Spleen (tissue), 11 donors: ENCODE results near the gene TSR2. TPM values are rescaled to one million over a fixed set of nuclear protein-coding genes. Genes with fewer than 3 reads are reported as not detected.

ENCODE experiments used
- DNase-seq: peaks from one replicate; pipeline ENCODE4 v3.0.0-alpha.2; 2020
- H3K27ac ChIP-seq, 8 donors: fragments of 200-600 bp; sonication (generic) in 7 of 8; 1 replicate in 4 of 8; 2 replicates in 4 of 8; pipeline versions ENCODE4 v1.5.0 to v1.8.0; 2016 to 2021; ENCODE audit warnings: inconsistent platforms in 4 of 8, mild to moderate bottlenecking in 4 of 8, moderate library complexity in 1 of 8
- H3K27me3 ChIP-seq, 7 donors: fragments of 200-600 bp; sonication (generic) in 6 of 7; replicated peaks in 1 of 7; 1 replicate in 4 of 7; 2 replicates in 3 of 7; pipeline versions ENCODE4 v1.5.0 to v1.8.0; 2016 to 2021; ENCODE audit warnings: inconsistent platforms in 3 of 7, mild to moderate bottlenecking in 1 of 7
- H3K36me3 ChIP-seq, 6 donors: fragments of 200-600 bp; sonication (generic) in 5 of 6; 1 replicate in 4 of 6; 2 replicates in 2 of 6; pipeline versions ENCODE4 v1.5.0 to v1.8.0; 2016 to 2021; ENCODE audit warnings: inconsistent platforms in 2 of 6
- H3K4me1 ChIP-seq, 6 donors: fragments of 200-600 bp; sonication (generic) in 5 of 6; 1 replicate in 3 of 6; 2 replicates in 3 of 6; pipeline versions ENCODE4 v1.5.0 to v1.8.0; 2016 to 2021; ENCODE audit warnings: inconsistent platforms in 3 of 6
- H3K4me3 ChIP-seq, 8 donors: fragments of 200-600 bp; sonication (generic) in 7 of 8; 1 replicate in 4 of 8; 2 replicates in 4 of 8; pipeline versions ENCODE4 v1.5.0 to v1.8.0; 2016 to 2021; ENCODE audit warnings: inconsistent platforms in 4 of 8, mild to moderate bottlenecking in 4 of 8, moderate library complexity in 2 of 8
- H3K9me3 ChIP-seq, 8 donors: fragments of 200-600 bp; sonication (generic) in 7 of 8; 1 replicate in 4 of 8; 2 replicates in 4 of 8; pipeline versions ENCODE4 v1.5.0 to v1.8.0; 2016 to 2021; ENCODE audit warnings: inconsistent platforms in 4 of 8
- POLR2A ChIP-seq, 3 donors: fragments of 450-650 bp; IDR thresholded peaks; one replicate each; pipeline ENCODE4 v1.5.1; 2017; ENCODE audit warnings: antibody characterized with exemption in 3 of 3, mild to moderate bottlenecking in 1 of 3
- POLR2AphosphoS5 ChIP-seq, 3 donors: sonication (generic); formaldehyde crosslinking; IDR thresholded peaks; one replicate each; pipeline ENCODE4 v1.5.1; 2017; ENCODE audit warnings: antibody characterized with exemption in 3 of 3
- WGBS, 5 donors: extraction: QIAGEN DNeasy Blood & Tissue Kit in 3 of 5; methylation state at CpG; one replicate each; pipeline versions ENCODE4 v1.1.5 to v1.1.7; 2013 to 2018; 5-methylcytosine and 5-hydroxymethylcytosine counted together
- intact Hi-C: fragments of 100-400 bp; cut with DNase I; formaldehyde crosslinking; loops from one replicate; pipeline ENCODE4 v1.15.0; 2023; ENCODE audit warnings: low total_unique reads
- polyA plus RNA-seq, 3 donors: library from polyadenylated mRNA; stranded (reverse); fragments of 200-250 nt; gene quantifications; one replicate each; pipeline ENCODE4 v1.2.1, GENCODE V29; 2013
- total RNA-seq, 7 donors: library from RNA; depleted of rRNA in 3 of 7; stranded (reverse); fragments of >200 nt in 3 of 7; fragmentation: NEBNext Ultra II Directional in 4 of 7; extraction: Animal tissue kit (Norgen Biotek cat#: 25700) in 4 of 7; gene quantifications; one replicate each; pipeline versions ENCODE4 v1.1.0 to v1.2.1, GENCODE V29; 2016 to 2021
- TF ChIP-seq, protein P1 (sequence below), 11 experiments: fragments of 200-600 bp in 7 of 11; fragments of 450-650 bp in 4 of 11; sonication (generic) in 4 of 11; IDR thresholded peaks in 8 of 11; conservative IDR thresholded peaks in 3 of 11; 1 replicate in 7 of 11; 2 replicates in 4 of 11; pipeline versions ENCODE4 v1.4.0 to v1.8.0; 2016 to 2021; ENCODE audit warnings: antibody characterized with exemption in 11 of 11, inconsistent platforms in 4 of 11, mild to moderate bottlenecking in 1 of 11
- donor health status: healthy with polysubstance abuse.
- donor health status: DM: no; HTN: no; CAD: no; lungs with moderate emphysema.
- donor health status: DM: no; HTN: no; CAD: no.
- donor health status: Bipolar disorder and iron deficiency.
- donor health status: healthy.
- donor health status: DM: no; HTN: no; CAD: no.
- donor health status: DM: yes; HTN: yes; CAD: no.

TSR2 gene
- total and polyA plus RNA-seq, 10 donors: 21.4 to 46.4 (median 33.2) TPM

DNA sequence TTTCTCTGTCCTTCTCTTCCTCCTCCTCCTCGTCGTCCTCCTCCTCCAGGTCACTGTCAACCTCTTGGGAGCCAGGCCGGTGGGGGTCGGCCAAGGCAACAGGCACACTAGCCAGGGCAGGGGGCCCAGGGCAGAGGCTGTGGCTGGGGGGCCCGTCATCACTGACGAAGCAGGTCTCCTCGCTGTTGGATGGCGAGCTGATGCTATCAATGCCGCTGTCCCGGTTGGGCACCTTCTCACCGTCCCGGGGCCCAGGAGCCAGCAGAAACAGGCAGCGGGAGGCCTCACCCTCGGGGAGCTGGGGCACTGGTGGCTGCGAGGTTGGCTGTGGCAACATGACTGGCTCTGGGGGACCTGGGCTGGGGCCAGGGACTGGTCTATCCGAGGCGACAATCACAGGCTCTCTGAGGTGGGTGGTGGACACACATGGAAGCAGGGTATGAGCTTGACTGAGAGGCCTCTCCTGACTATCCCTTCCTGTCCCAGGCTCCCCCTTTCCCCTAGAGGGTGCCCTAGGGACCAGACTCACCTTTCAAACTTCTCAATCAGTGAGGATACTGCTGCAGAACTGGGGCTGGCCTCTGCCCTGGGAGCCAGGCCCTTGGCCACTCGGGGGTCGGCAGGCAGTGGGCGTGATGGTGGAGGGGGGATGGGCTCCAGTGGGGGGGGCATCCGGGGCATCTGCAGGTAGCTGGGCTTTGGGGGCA, 30.0 kb downstream of the TSR2 start:
- Histone ChIP-seq H3K36me3 (no peaks in the 10 kb centered on the region), H3K9me3 (no peaks in the 10 kb centered on the region), H3K4me3 (no peak overlapping the region), H3K27me3 (no peaks in the 10 kb centered on the region), H3K27ac (no peak overlapping the region), H3K4me1 (no peaks in the 10 kb centered on the region)
- no peak for TF ChIP-seq POLR2A (IDR thresholded peaks at IDR 0.05)
- no peak for TF ChIP-seq POLR2AphosphoS5 (IDR thresholded peaks at IDR 0.05)
- TF ChIP-seq, protein P1, sequence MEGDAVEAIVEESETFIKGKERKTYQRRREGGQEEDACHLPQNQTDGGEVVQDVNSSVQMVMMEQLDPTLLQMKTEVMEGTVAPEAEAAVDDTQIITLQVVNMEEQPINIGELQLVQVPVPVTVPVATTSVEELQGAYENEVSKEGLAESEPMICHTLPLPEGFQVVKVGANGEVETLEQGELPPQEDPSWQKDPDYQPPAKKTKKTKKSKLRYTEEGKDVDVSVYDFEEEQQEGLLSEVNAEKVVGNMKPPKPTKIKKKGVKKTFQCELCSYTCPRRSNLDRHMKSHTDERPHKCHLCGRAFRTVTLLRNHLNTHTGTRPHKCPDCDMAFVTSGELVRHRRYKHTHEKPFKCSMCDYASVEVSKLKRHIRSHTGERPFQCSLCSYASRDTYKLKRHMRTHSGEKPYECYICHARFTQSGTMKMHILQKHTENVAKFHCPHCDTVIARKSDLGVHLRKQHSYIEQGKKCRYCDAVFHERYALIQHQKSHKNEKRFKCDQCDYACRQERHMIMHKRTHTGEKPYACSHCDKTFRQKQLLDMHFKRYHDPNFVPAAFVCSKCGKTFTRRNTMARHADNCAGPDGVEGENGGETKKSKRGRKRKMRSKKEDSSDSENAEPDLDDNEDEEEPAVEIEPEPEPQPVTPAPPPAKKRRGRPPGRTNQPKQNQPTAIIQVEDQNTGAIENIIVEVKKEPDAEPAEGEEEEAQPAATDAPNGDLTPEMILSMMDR (IDR thresholded peaks at IDR 0.05 in 8 of 11, conservative IDR thresholded peaks at IDR 0.05 in 3 of 11): no peak
- 84 to 96% (median 89%) methylated on average over 7 to 21 of the region's 21 CpGs for WGBS, 5 donors
- intact Hi-C loops: no loop called here
- DNase-seq: no peak

- intact Hi-C loops: no loop called here
- Histone ChIP-seq H3K36me3 (no peaks in the 10 kb centered on the region), H3K27ac (no peak overlapping the region), H3K4me3 (no peak overlapping the region), H3K27me3 (no peaks in the 10 kb centered on the region), H3K4me1 (no peaks in the 10 kb centered on the region), H3K9me3 (no peaks in the 10 kb centered on the region)
- DNase-seq: no peak
- WGBS, 5 donors: 66 to 89% (median 78%) methylated on average over 2 to 10 of the region's 10 CpGs
- TF ChIP-seq POLR2A (IDR thresholded peaks at IDR 0.05) (no peak), POLR2AphosphoS5 (IDR thresholded peaks at IDR 0.05) (no peak)
- TF ChIP-seq, protein P1 (IDR thresholded peaks at IDR 0.05 in 8 of 11, conservative IDR thresholded peaks at IDR 0.05 in 3 of 11): no peak
These were observed 34.0 kb downstream of the TSR2 start for GRCh38 chrX:54473993-54474859.

DNA sequence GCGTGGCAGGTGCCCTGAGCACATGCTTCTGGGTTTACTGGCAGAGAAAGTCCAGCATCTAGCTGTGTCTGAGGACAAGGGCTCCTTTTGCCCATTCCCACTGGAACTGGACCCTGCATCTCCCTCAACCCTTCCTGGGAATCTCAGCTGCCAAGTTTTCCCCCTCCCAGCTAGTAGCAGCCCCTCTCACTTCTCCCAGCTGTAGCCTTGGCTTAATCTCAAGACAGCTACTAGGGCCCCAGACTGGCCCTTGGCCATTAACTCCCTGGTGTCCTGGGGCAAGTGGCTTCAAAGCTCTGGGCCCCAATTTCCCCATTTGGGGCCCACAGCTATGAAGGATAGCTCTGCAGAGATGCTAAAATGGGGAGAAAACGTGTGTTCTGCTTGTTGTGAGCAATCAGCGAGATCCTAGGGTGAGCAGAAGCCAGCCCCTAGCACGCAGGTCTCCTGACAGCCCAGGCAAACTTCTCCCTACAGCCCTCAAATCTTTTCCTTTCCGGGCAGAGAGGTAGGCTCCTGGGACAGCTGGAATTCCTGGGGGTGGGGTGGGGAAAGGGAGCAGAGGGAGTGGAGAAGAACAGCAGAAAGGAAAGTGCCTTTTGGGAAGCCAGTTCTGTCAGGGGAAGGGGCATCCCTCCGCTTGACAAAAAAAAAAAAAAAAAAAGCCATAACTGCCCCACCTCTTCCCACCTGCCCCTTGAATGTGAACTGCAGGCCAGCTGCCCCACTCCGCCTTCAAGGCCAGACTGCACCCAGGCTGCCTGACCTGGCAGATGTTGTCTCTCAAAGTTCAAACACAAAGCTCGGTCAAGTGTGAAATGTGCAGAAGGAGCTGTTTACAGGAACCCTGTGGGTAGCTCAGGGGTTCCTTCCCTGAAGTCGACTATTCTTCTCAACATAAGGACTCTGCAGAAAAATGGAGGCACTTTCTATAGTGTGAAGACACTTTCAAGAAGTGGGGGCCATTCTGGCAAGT, 39.2 kb downstream of the TSR2 start:
- Histone ChIP-seq H3K4me3 (no peak overlapping the region), H3K27me3 (no peaks in the 10 kb centered on the region), H3K27ac (no peak overlapping the region), H3K9me3 (no peaks in the 10 kb centered on the region), H3K4me1 (peaks cover 0 to 8% (median 0%) of the 10 kb centered on the region in 6 donors), H3K36me3 (no peaks in the 10 kb centered on the region)
- peak; percentile 35 for DNase-seq
- intact Hi-C loops: no loop called here
- TF ChIP-seq POLR2AphosphoS5 (IDR thresholded peaks at IDR 0.05) (no peak), POLR2A (IDR thresholded peaks at IDR 0.05) (no peak)
- TF ChIP-seq, protein P1 (IDR thresholded peaks at IDR 0.05 in 8 of 11, conservative IDR thresholded peaks at IDR 0.05 in 3 of 11): no peak
- 43 to 68% (median 53%) methylated on average over 8 to 9 of the region's 9 CpGs for WGBS, 5 donors
